GM18526 (cell line): ENCODE measurements around the gene AGT.

Experiments used
- POLR2A ChIP-seq: IDR thresholded peaks from 3 replicates; pipeline ENCODE4 v1.6.1; 2011; ENCODE audit not compliant: insufficient read length; ENCODE audit errors: extremely low read depth

The AGT gene

DNA sequence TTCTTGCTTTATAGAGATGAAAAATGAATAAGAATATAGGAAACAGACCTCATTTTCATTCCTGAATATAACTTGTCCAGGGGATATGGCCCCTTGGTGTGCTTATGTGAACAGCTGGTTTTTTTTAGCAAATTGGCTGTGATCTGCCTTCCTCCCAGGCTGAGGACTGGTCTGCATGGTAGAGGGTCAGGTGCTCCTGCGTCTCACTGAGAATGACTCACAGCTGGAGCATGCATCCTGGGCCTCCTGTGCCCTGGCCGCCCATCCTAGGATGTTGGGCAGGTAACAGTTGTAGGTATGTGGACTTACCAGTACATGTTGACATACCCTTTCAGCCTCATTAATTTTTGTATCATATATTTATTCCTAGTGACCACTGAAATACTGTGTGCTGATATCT lies 29.8 kb downstream of the AGT start:
- no peak for TF ChIP-seq POLR2A

DNA sequence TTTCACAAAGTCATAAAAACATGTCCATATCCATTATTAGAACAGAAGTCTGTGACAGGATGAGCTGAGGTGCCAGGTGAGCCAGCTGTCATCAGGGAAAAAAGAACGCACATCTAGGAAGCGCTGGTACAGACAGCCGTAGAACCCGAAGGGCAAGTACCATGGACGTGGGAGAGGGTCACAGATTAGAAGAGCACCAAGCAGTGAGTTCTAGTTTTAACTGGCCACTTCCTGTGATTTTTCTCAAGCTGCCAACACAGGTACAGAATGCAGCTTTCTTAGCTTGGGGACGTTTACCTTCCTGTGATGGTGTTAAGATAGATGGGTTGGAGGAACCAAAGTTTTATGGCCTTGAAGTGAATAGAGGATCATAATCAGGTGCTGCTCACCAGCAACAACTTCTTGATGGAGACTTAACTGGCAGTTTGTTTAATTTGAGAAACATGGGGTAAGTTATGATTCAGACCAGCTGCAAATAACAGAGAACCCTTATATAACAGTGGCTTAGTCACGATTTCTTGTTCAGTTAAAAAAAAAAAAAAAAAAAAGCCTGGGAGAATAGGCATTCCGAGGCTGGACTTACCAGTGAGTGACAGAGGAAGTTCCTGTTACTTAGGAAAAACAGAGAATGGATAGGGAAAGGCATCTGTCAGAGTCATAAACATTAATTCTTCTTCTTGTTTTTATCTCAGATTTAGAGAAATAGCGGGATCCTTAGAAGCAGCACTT lies 30.9 kb downstream of the AGT start:
- TF ChIP-seq POLR2A: no peak

DNA sequence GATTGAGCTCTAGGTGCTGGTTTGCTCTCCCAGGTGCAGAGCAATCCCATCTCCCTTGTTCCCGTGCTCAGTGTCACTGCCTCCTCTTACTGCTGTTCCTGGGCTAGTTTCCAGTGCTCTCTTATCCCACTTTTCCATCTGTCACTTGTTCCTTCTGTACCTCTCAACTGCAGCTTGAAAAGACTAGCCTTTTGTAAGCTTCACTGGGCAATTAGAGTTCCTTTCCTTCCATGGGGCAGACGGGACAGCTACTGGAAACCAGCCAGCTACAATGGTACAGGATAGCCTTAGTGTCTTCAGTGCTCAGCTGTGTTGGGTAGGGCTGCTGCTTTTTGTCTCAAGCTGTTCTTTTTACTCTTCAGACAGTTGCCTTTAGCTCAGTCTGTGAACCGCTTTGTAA lies 31.6 kb downstream of the AGT start:
- no peak for TF ChIP-seq POLR2A

DNA sequence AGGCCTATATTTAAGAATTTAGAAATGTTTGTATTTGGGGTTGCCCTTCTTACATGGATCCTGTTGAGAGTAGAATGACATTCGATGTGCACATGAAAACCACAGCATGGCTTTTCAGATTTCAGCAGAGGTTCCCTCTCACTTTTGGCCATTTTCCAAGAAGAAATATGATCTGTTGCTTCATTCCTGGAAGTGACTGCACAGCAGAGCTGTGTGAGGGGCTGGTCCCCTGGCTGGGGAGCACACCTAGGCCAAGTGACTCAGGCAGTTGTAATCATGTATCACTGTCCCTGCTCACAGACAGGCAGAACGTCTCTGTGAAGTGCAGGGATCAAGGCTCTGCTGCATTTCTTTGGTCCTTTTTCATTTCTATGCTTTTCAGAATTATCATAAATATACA lies 32.3 kb downstream of the AGT start:
- no peak for TF ChIP-seq POLR2A

DNA sequence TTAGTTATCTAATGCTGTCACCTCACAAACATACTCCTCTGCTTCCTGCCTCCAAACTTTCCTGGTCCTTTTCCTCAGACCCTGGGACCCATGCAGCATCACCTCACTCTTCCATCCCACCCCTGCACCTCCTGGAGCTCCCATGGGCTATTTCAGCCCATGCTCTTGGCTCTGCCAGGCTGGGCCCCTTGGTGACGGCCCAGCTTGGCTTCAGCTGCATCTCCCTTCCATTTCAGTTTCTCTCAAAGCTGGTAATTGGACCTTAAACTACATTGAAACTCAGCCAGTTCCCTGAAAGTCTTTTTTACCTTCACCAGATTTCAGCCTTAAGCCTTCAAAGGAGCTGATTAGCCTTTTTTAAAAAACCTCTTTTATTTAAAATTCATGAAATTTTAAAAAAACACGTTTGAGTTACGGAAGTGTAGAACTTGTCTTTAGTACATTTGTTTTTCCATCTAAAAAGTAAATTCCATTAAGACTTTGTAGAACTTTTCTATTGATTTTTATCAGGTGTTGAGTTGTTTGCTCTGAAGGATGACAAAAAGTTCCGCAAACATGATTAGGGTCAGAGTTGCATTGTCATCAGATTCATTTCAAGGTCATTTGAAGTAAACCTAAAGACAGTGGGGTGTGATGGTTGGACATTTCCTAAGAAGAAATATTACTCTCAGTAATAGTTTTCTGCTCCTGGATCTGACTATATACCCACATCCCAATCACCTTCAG lies 33.5 kb downstream of the AGT start:
- TF ChIP-seq POLR2A: no peak

DNA sequence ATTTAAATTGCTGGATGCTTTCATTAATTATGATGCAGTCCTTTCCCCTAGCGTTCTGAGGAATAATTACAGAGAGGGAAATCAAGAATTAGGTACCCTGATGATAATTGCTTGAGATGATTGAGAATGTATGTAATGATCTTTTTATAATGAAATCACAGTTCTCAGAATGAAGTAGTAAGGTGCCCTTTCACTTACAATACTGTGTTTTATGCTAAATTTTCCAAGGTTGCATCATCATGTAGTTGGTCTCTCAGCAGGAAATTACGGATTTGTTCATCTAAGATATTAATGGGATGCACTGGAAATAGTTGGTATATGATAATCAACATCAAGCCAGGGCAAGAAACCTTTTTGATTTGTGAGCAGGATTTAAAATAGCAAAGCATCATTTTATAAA lies 34.1 kb downstream of the AGT start:
- TF ChIP-seq POLR2A: no peak

DNA sequence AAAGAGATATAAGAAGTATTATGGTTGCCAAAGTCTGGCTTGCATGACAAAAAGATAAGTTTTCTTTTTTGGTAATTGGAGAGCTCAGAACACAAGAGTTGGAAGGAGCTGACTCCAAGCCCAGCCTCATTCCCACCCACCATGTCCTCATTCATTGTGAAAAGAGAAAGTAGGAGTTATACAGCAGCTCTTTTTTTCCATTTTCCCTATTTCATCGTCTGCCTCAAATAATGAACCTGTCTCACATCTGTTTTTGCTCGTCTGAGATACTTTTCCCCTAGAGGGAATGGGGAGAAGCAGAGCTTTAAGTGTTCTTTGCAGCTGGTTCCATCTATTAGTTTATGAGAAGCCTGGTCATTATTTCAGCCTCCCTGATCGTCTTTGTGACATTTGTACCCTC lies 34.7 kb downstream of the AGT start:
- TF ChIP-seq POLR2A: no peak

DNA sequence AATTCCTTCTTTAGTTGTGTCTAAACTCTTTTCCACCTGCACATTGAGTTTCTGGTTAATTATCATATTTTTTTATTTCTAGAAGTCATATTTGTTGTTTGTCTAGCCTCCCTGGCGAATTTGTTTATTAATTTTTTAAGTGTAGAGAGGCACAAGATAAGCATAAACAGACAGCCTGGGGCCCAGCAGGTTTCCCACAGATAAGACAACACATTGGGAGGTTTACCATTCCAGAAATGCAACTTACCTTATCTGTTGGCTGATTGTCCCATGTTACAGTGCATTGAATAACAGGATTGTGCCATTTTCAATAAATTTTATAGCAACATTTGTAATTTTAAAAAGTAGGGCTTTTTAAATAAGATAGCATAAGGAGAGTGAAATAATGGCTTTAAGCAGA lies 36.7 kb downstream of the AGT start:
- TF ChIP-seq POLR2A: no peak

DNA sequence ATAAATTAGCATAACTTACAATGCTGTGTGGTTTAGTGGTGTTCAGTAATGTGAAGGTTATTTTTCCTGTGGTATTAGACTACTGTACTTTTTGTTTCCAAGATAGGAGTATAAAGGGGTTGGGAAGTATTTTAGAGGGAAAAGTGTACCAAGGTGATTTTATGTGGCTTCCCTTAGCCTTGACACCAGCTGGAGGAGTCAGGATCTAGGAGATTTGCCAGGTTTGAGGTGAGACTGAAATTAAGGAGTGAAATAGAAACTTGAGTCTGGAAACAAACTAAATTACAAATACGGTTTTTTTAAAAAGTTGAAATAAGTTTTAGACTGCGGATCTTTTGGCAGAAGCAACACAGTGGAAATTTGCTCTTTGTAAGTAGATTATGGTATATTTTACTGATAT lies 39.3 kb downstream of the AGT start:
- TF ChIP-seq POLR2A: no peak

DNA sequence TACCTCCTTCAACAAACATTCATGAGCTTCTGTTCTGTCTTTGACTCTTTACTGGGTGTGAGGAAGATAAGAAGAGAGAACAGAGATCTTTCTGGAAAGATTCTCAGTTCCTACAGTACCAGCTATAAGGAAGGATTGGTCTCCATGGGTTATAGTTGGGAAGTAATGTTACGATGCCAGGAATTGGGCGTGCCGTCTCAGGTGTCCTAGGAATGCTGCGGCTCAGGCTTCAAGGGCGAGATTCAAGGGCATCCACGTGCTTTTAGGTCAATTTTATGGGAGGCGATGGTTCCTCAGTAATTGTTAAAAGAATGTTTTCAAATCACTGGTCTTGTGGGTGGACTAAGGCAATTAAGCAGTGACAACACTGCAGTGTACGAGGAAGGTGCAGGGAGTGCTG lies 44.4 kb downstream of the AGT start:
- no peak for TF ChIP-seq POLR2A

DNA sequence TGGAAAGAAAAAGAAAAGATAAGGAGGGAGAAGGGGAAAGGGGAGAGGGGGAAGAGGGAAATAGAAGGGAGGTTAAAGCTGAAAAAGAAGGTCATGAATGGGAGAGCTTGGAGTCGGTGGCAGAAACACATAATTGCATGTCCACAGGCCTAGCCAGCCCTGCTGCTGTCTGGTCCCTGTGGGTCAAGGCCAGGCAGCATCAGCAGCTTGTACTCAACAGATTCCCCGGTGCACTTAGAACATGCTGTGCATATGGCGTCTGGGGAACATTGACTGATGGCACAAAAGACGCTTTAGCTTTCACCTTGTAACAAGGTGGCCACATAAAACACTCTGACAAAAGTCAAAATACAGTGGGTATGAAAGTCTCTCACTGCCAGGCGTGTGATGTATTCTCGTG lies 45.7 kb downstream of the AGT start:
- no peak for TF ChIP-seq POLR2A

DNA sequence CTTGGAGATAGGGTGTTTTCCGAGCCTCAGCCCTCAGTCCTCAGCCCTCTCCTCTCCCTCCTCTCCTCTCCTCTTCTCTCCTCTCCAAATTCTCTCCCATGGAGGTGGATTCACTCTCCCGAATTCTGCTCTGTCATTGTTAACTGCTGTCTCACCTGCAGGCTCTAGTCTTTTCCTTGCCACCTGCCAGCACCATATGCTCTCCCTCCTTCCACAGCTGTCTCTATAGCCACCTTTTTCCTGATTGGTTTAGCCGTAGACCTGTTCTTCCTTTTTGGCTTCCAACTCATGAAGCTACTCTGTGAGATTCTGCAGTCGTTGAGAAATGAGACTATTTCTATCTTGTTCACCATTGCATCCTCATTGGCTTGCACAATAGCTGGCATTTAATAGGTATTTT lies 51.9 kb downstream of the AGT start:
- no peak for TF ChIP-seq POLR2A

DNA sequence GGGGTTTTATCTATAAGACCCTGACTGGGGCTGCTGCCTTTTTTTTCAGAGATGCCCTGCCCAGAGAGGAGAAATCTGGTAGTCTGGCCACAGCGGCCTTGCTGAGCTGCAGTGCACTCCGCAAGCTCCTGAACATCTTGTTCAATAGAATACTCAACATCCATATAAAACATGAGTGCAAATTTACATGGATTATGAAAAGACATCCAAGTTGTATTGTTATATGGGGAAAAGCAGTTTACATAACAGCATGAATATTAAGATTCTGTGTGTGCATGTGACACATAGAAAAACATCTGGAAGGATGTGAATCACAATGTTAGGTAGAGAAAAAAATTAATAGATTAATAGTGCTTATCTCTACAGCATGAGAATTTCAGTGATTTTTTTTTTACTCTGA lies 55.2 kb downstream of the AGT start:
- no peak for TF ChIP-seq POLR2A
